ENCODE measurements around the gene FAM163B. TPM values are rescaled to one million over a fixed set of nuclear protein-coding genes. Genes with fewer than 3 reads are reported as not detected.

Gene FAM163B
- total and polyA plus RNA-seq, 9 of the 15 experiments (the other 6 are each of a cell fraction or from before 2014, with no cell fraction given) = not detected

DNA sequence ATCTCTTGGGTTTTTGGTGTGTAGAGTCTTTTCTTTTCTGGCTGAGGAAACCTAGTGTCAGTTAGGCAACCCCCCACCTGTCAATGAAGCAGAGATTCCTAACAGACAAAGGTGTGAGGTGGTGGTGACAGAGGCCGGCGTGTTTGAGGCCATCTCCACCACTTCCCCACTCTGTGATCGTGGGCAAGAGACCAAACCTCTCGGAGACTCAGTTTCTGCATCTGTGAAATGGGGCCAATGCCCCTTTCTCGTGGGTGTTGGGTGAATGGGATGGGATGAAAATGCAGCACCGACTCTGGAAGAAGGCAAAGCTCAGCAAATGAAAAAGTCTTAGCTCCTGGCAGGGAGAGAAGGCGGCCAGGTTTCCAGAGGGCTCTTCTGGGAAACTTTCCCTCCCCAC, 807 bp downstream of the FAM163B start:
- Histone ChIP-seq H2AFZ (ENCODE audit: low read depth, low read length) (no peak overlapping the region), H3K79me2 (ENCODE audit: control insufficient read depth, insufficient read depth, low read length) (no peaks in the 10 kb centered on the region), H3K4me3 (no peak overlapping the region), H3K9me1 (ENCODE audit: control insufficient read depth, insufficient read depth, low read length) (no peaks in the 10 kb centered on the region), H3K36me3 (ENCODE audit: control insufficient read depth, insufficient read depth, low read length) (no peaks in the 10 kb centered on the region), H3K27me3 (ENCODE audit: control insufficient read depth in 2 of 2, insufficient read depth in 2 of 2, low read length in 2 of 2) (peaks cover 5 to 48% of the 10 kb centered on the region in 2 experiments; a peak in 4 of 5 replicates), H3K4me2 (ENCODE audit: insufficient read depth, low read length) (no peak overlapping the region), H4K20me1 (replicated peaks; ENCODE audit: control insufficient read depth, insufficient read depth, low read length) (peaks cover 14% of the 10 kb centered on the region), H3K9ac (ENCODE audit: insufficient read depth in 1 of 2, low read depth in 2 of 2, low read length in 2 of 2) (no peak overlapping the region), H3K9me3 (replicated peaks; ENCODE audit: control insufficient read depth, insufficient read depth, low read depth, low read length) (no peaks in the 10 kb centered on the region), H3K27ac (ENCODE audit: extremely low read depth, low read depth, low read length) (no peak overlapping the region), H3K4me1 (replicated peaks in 1 of 2; ENCODE audit: control insufficient read depth in 2 of 2, insufficient read depth in 2 of 2, low read length in 2 of 2) (peaks cover 0 to 12% of the 10 kb centered on the region in 2 experiments; a peak in 2 of 5 replicates)
- DNase-seq (ENCODE audit: extremely low read depth in 1 of 4, low spot score in 3 of 4) = no peak
- intact Hi-C loops (cut with micrococcal nuclease) (no loop called here), in situ Hi-C loops (cut with MboI) (no loop called here)
- FAIRE-seq = no peak
- ChIA-PET POLR2A (interaction anchor here (0.6 kb wide), 1 partner anchor 35 kb away, joined by 4 read pairs; no protein-coding TSS in a partner anchor), CTCF (ENCODE audit: low intra/inter-chr PET ratio) (no interaction called here)
- TF ChIP-seq RBM34 (IDR thresholded peaks at IDR 0.05; ENCODE audit: borderline replicate concordance, insufficient read depth, low read length) (no peak), BMI1 (IDR thresholded peaks at IDR 0.05; ENCODE audit: low read length) (no peak), ZNF311 (CRISPR knock-in tag; IDR thresholded peaks at IDR 0.05) (no peak), RAD51 (IDR thresholded peaks at IDR 0.05; ENCODE audit: borderline replicate concordance, low read depth) (no peak), RBM25 (IDR thresholded peaks at IDR 0.05; ENCODE audit: low read depth, low read length, severe bottlenecking) (peak; percentile 53)
- TF ChIP-seq, protein P1, sequence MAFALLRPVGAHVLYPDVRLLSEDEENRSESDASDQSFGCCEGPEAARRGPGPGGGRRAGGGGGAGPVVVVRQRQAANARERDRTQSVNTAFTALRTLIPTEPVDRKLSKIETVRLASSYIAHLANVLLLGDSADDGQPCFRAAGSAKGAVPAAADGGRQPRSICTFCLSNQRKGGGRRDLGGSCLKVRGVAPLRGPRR (CRISPR knock-in tag; IDR thresholded peaks at IDR 0.05) = no peak
- ATAC-seq = no peak
- 2% methylated on average over 4 of the region's 7 CpGs for WGBS (ENCODE audit: insufficient coverage, low coverage, missing lambda C conversion rate)
- BruUV-seq (replicated peaks) = no TSS peak

DNA sequence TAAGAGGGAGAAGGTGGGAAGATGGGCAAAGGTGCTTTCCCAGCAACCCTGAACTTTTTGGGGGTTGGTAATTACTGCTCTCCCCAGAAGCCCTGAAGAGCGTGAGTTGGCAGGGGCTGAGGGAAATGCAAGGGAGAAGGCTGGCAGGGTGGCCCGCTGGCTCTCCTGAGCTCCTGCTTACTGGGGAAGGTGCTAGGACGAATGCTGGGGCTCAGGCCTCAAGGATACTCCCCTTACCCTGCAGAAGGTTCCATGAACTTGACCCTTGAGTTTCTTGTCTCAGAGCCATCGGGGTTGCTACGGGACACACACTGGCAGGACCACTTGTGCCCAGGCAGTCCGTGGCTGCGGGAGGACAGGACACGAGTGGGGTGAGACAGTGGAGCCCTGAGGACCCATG, 1.2 kb downstream of the FAM163B start:
- Histone ChIP-seq H3K27me3 (ENCODE audit: control insufficient read depth in 2 of 2, insufficient read depth in 2 of 2, low read length in 2 of 2) (peaks cover 4 to 48% of the 10 kb centered on the region in 2 experiments; a peak in 4 of 5 replicates), H3K4me2 (ENCODE audit: insufficient read depth, low read length) (no peak overlapping the region), H3K4me1 (replicated peaks in 1 of 2; ENCODE audit: control insufficient read depth in 2 of 2, insufficient read depth in 2 of 2, low read length in 2 of 2) (peaks cover 0 to 12% of the 10 kb centered on the region in 2 experiments; a peak in 2 of 5 replicates), H3K27ac (ENCODE audit: extremely low read depth, low read depth, low read length) (no peak overlapping the region), H3K9me3 (replicated peaks; ENCODE audit: control insufficient read depth, insufficient read depth, low read depth, low read length) (no peaks in the 10 kb centered on the region), H3K9me1 (ENCODE audit: control insufficient read depth, insufficient read depth, low read length) (no peaks in the 10 kb centered on the region), H3K36me3 (ENCODE audit: control insufficient read depth, insufficient read depth, low read length) (no peaks in the 10 kb centered on the region), H2AFZ (ENCODE audit: low read depth, low read length) (no peak overlapping the region), H4K20me1 (replicated peaks; ENCODE audit: control insufficient read depth, insufficient read depth, low read length) (peaks cover 14% of the 10 kb centered on the region), H3K9ac (ENCODE audit: insufficient read depth in 1 of 2, low read depth in 2 of 2, low read length in 2 of 2) (no peak overlapping the region), H3K79me2 (ENCODE audit: control insufficient read depth, insufficient read depth, low read length) (no peaks in the 10 kb centered on the region), H3K4me3 (no peak overlapping the region)
- ATAC-seq = no peak
- no peak for FAIRE-seq
- CTCF ChIA-PET (ENCODE audit: low intra/inter-chr PET ratio) = no interaction called here
- POLR2A ChIA-PET = no interaction called here
- intact Hi-C loops (cut with micrococcal nuclease) (no loop called here), in situ Hi-C loops (cut with MboI) (no loop called here)
- no peak for DNase-seq (ENCODE audit: extremely low read depth in 1 of 4, low spot score in 3 of 4)
- 3% methylated on average over 7 of the region's 8 CpGs for WGBS (ENCODE audit: insufficient coverage, low coverage, missing lambda C conversion rate)
- BruUV-seq (replicated peaks) = no TSS peak
- TF ChIP-seq STAG1 (CRISPR knock-in tag; IDR thresholded peaks at IDR 0.05; ENCODE audit: borderline replicate concordance) (no peak), PHTF2 (CRISPR knock-in tag; IDR thresholded peaks at IDR 0.05) (no peak), KAT2B (IDR thresholded peaks at IDR 0.05; ENCODE audit: low read depth, low read length) (no peak)
- TF ChIP-seq, protein P2, sequence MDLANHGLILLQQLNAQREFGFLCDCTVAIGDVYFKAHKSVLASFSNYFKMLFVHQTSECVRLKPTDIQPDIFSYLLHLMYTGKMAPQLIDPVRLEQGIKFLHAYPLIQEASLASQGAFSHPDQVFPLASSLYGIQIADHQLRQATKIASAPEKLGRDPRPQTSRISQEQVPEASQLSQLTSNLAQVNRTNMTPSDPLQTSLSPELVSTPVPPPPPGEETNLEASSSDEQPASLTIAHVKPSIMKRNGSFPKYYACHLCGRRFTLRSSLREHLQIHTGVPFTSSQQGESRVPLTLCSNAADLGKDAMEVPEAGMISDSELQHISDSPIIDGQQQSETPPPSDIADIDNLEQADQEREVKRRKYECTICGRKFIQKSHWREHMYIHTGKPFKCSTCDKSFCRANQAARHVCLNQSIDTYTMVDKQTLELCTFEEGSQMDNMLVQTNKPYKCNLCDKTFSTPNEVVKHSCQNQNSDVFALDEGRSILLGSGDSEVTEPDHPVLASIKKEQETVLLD (IDR thresholded peaks at IDR 0.05) = no peak
- TF ChIP-seq, protein P3, sequence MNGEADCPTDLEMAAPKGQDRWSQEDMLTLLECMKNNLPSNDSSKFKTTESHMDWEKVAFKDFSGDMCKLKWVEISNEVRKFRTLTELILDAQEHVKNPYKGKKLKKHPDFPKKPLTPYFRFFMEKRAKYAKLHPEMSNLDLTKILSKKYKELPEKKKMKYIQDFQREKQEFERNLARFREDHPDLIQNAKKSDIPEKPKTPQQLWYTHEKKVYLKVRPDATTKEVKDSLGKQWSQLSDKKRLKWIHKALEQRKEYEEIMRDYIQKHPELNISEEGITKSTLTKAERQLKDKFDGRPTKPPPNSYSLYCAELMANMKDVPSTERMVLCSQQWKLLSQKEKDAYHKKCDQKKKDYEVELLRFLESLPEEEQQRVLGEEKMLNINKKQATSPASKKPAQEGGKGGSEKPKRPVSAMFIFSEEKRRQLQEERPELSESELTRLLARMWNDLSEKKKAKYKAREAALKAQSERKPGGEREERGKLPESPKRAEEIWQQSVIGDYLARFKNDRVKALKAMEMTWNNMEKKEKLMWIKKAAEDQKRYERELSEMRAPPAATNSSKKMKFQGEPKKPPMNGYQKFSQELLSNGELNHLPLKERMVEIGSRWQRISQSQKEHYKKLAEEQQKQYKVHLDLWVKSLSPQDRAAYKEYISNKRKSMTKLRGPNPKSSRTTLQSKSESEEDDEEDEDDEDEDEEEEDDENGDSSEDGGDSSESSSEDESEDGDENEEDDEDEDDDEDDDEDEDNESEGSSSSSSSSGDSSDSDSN (IDR thresholded peaks at IDR 0.05; ENCODE audit: borderline replicate concordance in 1 of 2, low read depth in 2 of 2, low read length in 2 of 2) = no peak

Data from K562 (cell line).